GM21576 (cell line): ENCODE data around the gene PYCR2.

Experiments used
- ATAC-seq: cut with Tn5 transposase; IDR thresholded peaks from one replicate; pipeline ENCODE4 v1.9.1; 2021; ENCODE audit warnings: mild to moderate bottlenecking, moderate library complexity; ENCODE audit not compliant: unreplicated experiment

Gene PYCR2

GRCh38 chr1:225879521-225880221 is 44.4 kb downstream of the PYCR2 start:
- ATAC-seq: no peak

DNA sequence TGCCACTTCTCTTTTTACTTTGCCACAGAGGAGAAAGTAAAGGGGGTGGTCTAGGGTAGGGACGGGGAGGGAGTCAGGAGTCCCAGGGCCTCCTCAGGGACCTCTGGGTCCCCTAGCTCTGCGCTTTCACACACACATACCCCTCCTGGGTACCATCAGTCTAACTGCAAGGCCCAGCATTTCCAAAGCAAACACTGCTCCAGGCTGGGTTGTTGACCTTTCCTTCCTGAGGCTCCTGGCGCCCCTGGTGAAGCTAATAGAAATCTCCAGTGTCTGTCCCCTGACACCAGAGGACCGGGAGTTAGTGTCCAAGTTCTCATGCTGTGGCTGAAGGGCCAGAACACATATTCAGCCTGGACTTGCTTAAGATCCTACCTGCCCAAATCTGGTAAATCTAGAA is 45.8 kb downstream of the PYCR2 start:
- no peak for ATAC-seq

GRCh38 chr1:225877580-225877979 is 46.5 kb downstream of the PYCR2 start:
- no peak for ATAC-seq

DNA sequence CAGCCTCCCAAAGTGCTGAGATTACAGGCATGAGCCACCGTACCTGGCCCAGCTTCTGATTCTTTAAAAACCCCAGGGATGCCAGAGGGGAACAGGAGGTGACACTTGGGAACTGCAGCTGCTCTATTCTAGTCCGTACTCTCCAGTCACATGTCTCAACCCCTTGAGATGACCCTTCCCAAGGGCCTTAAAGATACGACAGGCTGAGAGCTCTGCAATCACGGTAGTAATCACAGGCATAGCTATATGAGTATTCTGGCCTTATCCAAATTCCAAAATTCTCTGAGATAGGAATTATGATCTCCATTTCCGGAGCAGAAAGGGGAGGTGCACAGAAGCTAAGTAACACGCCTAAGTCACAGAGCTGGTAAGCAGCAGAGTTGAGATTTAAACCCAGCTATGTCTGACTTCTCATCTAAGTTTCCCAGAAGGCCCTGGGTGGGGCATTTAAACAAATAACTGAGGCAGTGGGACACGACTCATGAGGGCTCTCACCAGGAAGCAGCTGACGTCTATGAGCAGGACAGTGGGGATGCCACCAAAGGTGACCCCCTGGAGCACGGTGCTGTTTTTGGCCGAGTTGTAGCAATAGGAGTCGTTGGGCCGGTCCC is 47.0 kb downstream of the PYCR2 start:
- ATAC-seq: no peak

DNA sequence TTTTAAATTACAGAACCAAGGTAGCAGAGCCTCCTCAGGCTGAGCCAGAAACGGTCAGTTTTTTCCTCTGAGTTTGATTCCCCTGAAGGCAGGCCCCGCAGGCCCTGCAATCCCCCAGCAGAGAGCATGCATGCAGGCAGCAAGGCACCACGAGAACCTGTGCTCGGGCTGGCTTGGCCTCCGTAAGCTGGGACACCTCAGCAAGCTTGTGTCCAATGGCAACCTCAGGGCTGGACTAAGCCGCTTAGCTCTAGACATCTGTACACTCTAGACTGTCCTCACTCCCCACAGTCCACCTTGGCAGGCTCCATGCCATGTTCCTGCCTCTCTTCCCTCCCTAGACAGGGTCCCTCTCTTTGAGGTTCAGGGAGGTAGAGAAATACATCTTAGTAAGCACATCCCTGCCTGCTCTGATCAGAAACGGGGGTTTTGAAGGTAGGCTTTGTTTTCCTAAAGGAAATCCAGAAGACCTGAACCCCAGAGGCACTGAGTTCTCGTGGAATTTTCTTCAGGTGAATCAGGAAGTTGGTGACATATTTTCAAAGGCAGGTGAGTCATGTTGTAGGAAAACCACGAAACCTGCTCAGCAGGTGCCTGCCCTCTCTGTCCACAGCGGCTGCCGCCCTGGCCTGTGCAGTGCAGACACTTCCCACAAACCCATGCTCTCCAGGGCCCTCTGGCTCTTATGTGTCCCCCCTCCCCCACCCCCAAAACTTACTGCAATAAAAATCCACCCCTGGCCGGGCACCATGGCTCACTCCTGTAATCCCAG is 48.8 kb downstream of the PYCR2 start:
- no peak for ATAC-seq

- no peak for ATAC-seq
Measured at GRCh38 chr1:225874431-225874830, 49.6 kb downstream of the PYCR2 start.

GRCh38 chr1:225873281-225873850 is 50.7 kb downstream of the PYCR2 start:
- ATAC-seq: no peak

DNA sequence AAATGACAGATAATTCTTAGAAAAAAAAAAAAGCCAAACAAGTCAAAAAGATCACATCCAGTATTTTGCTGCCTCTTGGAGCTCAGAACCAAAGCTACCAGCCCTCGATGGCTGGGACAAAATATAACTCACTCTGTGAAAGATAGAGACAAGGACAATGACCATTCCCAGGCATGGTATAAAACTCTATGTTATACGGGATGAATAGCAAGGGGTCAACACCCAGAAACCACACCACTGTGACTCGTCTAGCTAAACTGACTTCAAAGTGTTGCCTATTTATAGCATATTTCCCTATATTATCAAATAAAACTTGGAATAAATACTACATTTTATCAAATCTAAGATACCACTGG is 52.0 kb downstream of the PYCR2 start:
- no peak for ATAC-seq

GRCh38 chr1:225871359-225872074 is 52.5 kb downstream of the PYCR2 start:
- no peak for ATAC-seq

DNA sequence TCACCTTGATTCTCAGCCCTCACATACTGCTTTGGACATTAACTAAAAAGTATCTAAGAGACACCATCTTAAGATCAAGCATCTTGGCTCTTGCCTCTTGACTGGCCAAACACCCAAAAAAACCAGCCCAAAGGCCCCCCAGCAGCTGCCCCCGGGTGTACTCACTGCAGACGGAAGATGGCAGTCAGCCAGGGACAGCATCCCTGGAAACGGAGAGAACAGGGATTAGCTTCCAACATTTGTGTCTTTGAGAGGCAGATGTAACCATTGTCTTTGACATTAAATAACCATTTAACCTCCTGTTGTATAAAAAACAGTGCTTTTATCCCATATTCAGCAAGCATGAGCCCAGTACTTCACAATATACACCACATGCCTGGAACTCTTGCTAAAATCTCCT is 53.1 kb downstream of the PYCR2 start:
- no peak for ATAC-seq
